Measurements from ENCODE around the gene CHRNA9. TPM values are rescaled to one million over a fixed set of nuclear protein-coding genes. Genes with fewer than 3 reads are reported as not detected.

The CHRNA9 gene
- total and polyA plus RNA-seq, 8 donors = 0.31 TPM; not detected in 7

DNA sequence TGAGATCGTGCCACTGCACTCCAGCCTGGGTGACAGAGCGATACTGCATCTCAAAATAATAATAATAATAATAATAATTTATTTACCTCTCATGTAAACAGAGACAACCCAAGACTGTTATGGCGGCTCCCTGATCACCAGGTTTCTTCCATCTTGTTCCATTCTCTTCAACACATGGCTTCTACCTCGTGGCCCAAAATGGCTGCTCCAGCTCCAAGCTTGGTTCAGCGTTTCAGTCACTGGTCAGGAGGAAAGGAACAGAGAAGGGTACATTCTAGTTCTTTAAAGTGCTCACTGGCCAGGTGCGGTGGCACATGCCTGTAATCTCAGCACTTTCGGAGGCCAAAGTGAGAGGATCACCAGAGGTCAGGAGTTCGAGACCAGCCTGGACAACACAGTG, 24.9 kb upstream of the CHRNA9 start:
- Histone ChIP-seq H3K4me1 (peaks cover 6 to 37% (median 14%) of the 10 kb centered on the region in 4 donors), H3K27me3 (no peaks in the 10 kb centered on the region), H3K27ac (no peak overlapping the region), H3K4me3 (no peak overlapping the region), H3K36me3 (no peaks in the 10 kb centered on the region), H3K9me3 (no peaks in the 10 kb centered on the region)
- WGBS, 5 donors = 95 to 98% (median 98%) methylated on average over 8 of the region's 8 CpGs
- no peak for TF ChIP-seq POLR2A (IDR thresholded peaks at IDR 0.05)
- TF ChIP-seq, protein P1, sequence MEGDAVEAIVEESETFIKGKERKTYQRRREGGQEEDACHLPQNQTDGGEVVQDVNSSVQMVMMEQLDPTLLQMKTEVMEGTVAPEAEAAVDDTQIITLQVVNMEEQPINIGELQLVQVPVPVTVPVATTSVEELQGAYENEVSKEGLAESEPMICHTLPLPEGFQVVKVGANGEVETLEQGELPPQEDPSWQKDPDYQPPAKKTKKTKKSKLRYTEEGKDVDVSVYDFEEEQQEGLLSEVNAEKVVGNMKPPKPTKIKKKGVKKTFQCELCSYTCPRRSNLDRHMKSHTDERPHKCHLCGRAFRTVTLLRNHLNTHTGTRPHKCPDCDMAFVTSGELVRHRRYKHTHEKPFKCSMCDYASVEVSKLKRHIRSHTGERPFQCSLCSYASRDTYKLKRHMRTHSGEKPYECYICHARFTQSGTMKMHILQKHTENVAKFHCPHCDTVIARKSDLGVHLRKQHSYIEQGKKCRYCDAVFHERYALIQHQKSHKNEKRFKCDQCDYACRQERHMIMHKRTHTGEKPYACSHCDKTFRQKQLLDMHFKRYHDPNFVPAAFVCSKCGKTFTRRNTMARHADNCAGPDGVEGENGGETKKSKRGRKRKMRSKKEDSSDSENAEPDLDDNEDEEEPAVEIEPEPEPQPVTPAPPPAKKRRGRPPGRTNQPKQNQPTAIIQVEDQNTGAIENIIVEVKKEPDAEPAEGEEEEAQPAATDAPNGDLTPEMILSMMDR (IDR thresholded peaks at IDR 0.05) = no peak
- TF ChIP-seq POLR2AphosphoS5 (IDR thresholded peaks at IDR 0.05) = no peak
- TF ChIP-seq EP300 (IDR thresholded peaks at IDR 0.05) = no peak
- intact Hi-C loops (cut with DNase I; ENCODE audit: low total_unique reads) = no loop called here
- no peak for DNase-seq

DNA sequence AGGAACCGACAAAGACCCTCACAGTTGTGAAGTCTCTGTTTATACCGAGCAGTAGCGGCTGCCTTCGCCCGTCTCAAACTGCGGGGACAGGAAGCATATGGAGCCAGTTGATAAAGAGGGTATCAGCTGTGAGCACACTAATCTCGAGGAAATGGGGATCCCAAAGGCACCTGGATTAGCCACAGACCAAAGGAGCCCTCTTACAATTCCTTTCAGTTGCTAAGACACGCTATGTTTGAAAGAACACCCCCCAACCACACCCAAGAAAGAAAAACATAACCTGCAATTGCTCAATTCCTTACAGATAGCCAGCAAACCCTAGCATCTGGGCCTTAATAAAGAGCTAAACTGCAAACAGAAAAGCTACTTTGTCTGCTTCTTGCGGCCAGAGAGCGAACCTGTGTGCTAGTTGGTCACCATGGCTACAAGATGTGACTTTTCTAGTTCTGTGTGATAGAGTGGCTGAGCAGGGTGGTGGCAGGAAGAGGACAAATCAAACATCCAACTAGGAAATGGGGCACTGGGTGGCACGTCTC, 23.3 kb upstream of the CHRNA9 start:
- intact Hi-C loops (cut with DNase I; ENCODE audit: low total_unique reads) = no loop called here
- 14 to 31% (median 19%) methylated on average over 11 of the region's 11 CpGs for WGBS, 5 donors

DNA sequence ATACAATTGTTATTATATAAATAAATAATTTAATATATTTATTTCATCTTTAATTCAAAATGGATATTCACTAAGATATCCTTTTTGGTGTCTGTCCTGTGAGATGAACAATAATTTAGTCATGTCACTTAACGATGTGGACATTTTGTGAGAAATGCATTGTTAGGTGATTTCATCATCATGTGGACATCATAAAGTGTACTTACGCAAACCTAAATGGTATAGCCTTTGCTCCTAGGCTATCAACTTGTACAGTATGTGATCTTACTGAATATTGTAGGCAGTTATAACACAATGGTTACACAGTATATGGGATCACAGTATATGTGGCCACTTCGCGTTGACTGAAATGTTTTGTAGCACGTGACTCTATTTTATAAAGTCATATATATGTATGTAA, 20.2 kb upstream of the CHRNA9 start:
- Histone ChIP-seq H3K9me3 (no peaks in the 10 kb centered on the region), H3K4me1 (peaks cover 5 to 32% (median 21%) of the 10 kb centered on the region in 4 donors), H3K27me3 (no peaks in the 10 kb centered on the region), H3K4me3 (no peak overlapping the region), H3K36me3 (no peaks in the 10 kb centered on the region), H3K27ac (no peak overlapping the region)
- WGBS, 5 donors = 94 to 99% (median 96%) methylated on average over 5 of the region's 5 CpGs
- DNase-seq = no peak
- intact Hi-C loops (cut with DNase I; ENCODE audit: low total_unique reads) = no loop called here
- TF ChIP-seq POLR2A (IDR thresholded peaks at IDR 0.05) = no peak
- no peak for TF ChIP-seq EP300 (IDR thresholded peaks at IDR 0.05)
- TF ChIP-seq POLR2AphosphoS5 (IDR thresholded peaks at IDR 0.05) = no peak
- TF ChIP-seq, protein P1 (IDR thresholded peaks at IDR 0.05) = no peak

More for the DNA sequence above, 23.3 kb upstream of the CHRNA9 start:
- Histone ChIP-seq H3K36me3 (no peaks in the 10 kb centered on the region), H3K4me3 (no peak overlapping the region), H3K4me1 (peaks cover 11 to 41% (median 23%) of the 10 kb centered on the region in 4 donors), H3K27me3 (no peaks in the 10 kb centered on the region), H3K9me3 (no peaks in the 10 kb centered on the region), H3K27ac (peak overlapping the region; percentile 28 to 64 (median 46))
- no peak for TF ChIP-seq POLR2A (IDR thresholded peaks at IDR 0.05)
- TF ChIP-seq, protein P1 (IDR thresholded peaks at IDR 0.05) = no peak
- peak in 1 of 3 donors; percentile 25 for TF ChIP-seq POLR2AphosphoS5 (IDR thresholded peaks at IDR 0.05)
- no peak for TF ChIP-seq EP300 (IDR thresholded peaks at IDR 0.05)
- peak; percentile 48 to 93 for DNase-seq

DNA sequence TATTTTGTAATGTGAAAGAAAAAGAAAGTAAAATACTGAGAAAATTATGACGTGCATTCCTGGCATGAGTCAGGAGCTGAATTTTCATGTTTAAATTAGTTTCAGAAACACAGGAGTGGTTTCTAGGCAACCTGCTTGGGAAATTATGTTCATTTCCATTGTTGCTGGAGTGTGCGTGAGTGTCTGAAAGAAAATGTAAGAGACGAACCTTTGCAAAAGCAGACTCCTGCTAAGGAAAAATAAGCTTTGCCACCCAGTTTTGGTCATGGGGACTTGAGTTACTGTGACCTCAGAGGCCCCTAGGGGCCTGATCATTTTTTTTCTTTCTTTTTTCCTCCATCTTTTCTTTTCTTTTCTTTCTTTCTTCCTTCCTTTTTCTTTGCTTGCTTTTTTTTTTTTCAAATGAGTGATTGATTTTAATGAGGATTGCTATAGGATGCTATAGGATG, 18.8 kb upstream of the CHRNA9 start:
- peak in 1 of 2 donors; percentile 92 for DNase-seq
- intact Hi-C loops (cut with DNase I; ENCODE audit: low total_unique reads) = no loop called here
- Histone ChIP-seq H3K36me3 (no peaks in the 10 kb centered on the region), H3K9me3 (no peaks in the 10 kb centered on the region), H3K27ac (peak overlapping the region in 4 of 5 donors; percentile 71 to 84 (median 74)), H3K27me3 (no peaks in the 10 kb centered on the region), H3K4me1 (peaks cover 5 to 32% (median 22%) of the 10 kb centered on the region in 4 donors), H3K4me3 (peak overlapping the region in 1 of 4 donors; percentile 26)
- TF ChIP-seq, protein P1 (IDR thresholded peaks at IDR 0.05) = no peak
- no peak for TF ChIP-seq POLR2A (IDR thresholded peaks at IDR 0.05)
- no peak for TF ChIP-seq EP300 (IDR thresholded peaks at IDR 0.05)
- no peak for TF ChIP-seq POLR2AphosphoS5 (IDR thresholded peaks at IDR 0.05)
- WGBS, 5 donors = 7 to 20% (median 14%) methylated on average over 3 of the region's 3 CpGs

Measured in stomach (tissue), 9 donors.